GM12878 (cell line): ENCODE measurements around the gene PARN. TPM values are rescaled to one million over a fixed set of nuclear protein-coding genes. Genes with fewer than 3 reads are reported as not detected.

Experiments
- ATAC-seq: fragments of 200-7000 bp; cut with Tn5 transposase; 3 replicates; pipeline ENCODE4 v1.9.1; 2020; ENCODE audit warnings: mild to moderate bottlenecking, moderate library complexity
- BruUV-seq: library from RNA; stranded (reverse); fragments of 400-500 nt; replicated peaks from 2 replicates; lab custom pipeline; 2021; lab: Mats Ljungman, UMichigan
- CTCF ChIA-PET: fragments of 300-600 bp; sonication (Branson Sonifier 250); formaldehyde crosslinking; extraction: SDS; loops from one replicate; lab custom pipeline; 2021; ENCODE audit warnings: inconsistent platforms; lab: Yijun Ruan, JAX
- POLR2A ChIA-PET: fragments of 350-600 bp; formaldehyde crosslinking; extraction: SDS; loops from one replicate; lab custom pipeline; 2021; ENCODE audit warnings: inconsistent platforms; lab: Charles Lee
- RAD21 ChIA-PET: fragments of 300-600 bp; sonication (Branson Sonifier 250); formaldehyde crosslinking; loops from one replicate; lab custom pipeline; 2023; ENCODE audit warnings: antibody characterized with exemption; ENCODE audit not compliant: unreplicated experiment; lab: Charles Lee
- SMC1A ChIA-PET: fragments of 300-600 bp; sonication (Branson Sonifier 250); formaldehyde crosslinking; loops from one replicate; lab custom pipeline; 2023; ENCODE audit not compliant: unreplicated experiment, uncharacterized antibody; lab: Charles Lee
- DNase-seq: peaks from one replicate; pipeline ENCODE4 v3.0.0-alpha.2; 2011; ENCODE audit warnings: low read depth, low spot score
- FAIRE-seq: peaks from 3 replicates; lab custom pipeline; 2011; peaks lifted over from hg19 to GRCh38; lab: Jason Lieb, UNC
- H2AFZ ChIP-seq: 2 replicates; pipeline ENCODE4 v1.6.0; 2011; ENCODE audit warnings: low read depth, low read length, control low read depth; ENCODE audit not compliant: control insufficient read depth
- H3K27ac ChIP-seq: 2 replicates; pipeline ENCODE4 v1.5.1; 2011; ENCODE audit warnings: control low read depth; ENCODE audit not compliant: control insufficient read depth, insufficient read depth
- H3K27me3 ChIP-seq, 2 experiments: replicated peaks in 1 of 2; 2 replicates each; pipeline versions ENCODE4 v1.6.0 to v1.6.1; 2011; ENCODE audit warnings: low read length in 1 of 2; ENCODE audit not compliant: control insufficient read depth in 2 of 2, insufficient read depth in 2 of 2
- H3K36me3 ChIP-seq, 2 experiments: 2 replicates each; pipeline ENCODE4 v1.5.1; 2011; ENCODE audit warnings: low read length in 1 of 2; ENCODE audit not compliant: control insufficient read depth in 2 of 2, insufficient read depth in 2 of 2
- H3K4me1 ChIP-seq: 2 replicates; pipeline ENCODE4 v1.6.1; 2011; ENCODE audit warnings: mild to moderate bottlenecking, low read length, moderate library complexity, mixed read lengths; ENCODE audit not compliant: control insufficient read depth, insufficient read depth
- H3K4me2 ChIP-seq: 2 replicates; pipeline ENCODE4 v1.6.0; 2011; ENCODE audit warnings: control low read depth; ENCODE audit not compliant: control insufficient read depth, insufficient read depth
- H3K4me3 ChIP-seq: fragments of 200-600 bp; sonication (generic); 2 replicates; pipeline ENCODE4 v1.5.1; 2016
- H3K79me2 ChIP-seq: 2 replicates; pipeline ENCODE4 v1.6.0; 2011; ENCODE audit warnings: low read length; ENCODE audit not compliant: control insufficient read depth, insufficient read depth
- H3K9ac ChIP-seq: 2 replicates; pipeline ENCODE4 v1.8.0; 2011; ENCODE audit warnings: low read length, control low read depth, mixed read lengths; ENCODE audit not compliant: control insufficient read depth, insufficient read depth
- H3K9me3 ChIP-seq: replicated peaks from 3 replicates; pipeline ENCODE4 v1.5.1; 2011; ENCODE audit warnings: mild to moderate bottlenecking, low read length; ENCODE audit not compliant: control insufficient read depth, insufficient read depth
- H4K20me1 ChIP-seq: 2 replicates; pipeline ENCODE4 v1.6.0; 2011; ENCODE audit not compliant: control insufficient read depth, insufficient read depth
- ATF7 ChIP-seq: fragments of 450-650 bp; IDR thresholded peaks from 2 replicates; pipeline ENCODE4 v1.6.1; 2016; ENCODE audit warnings: low read depth, mild to moderate bottlenecking
- CHD2 ChIP-seq: IDR thresholded peaks from 2 replicates; pipeline ENCODE4 v1.6.1; 2011; ENCODE audit warnings: low read depth, low read length, improper control_type of control experiment, borderline replicate concordance
- EGR1 ChIP-seq, 2 experiments: IDR thresholded peaks; 1 replicate in 1 of 2; 2 replicates in 1 of 2; pipeline ENCODE4 v1.6.1; 2011 to 2012; ENCODE audit warnings: low read depth in 2 of 2, low read length in 2 of 2, borderline replicate concordance in 1 of 2, mild to moderate bottlenecking in 1 of 2, moderate library complexity in 1 of 2
- IKZF2 ChIP-seq, 2 experiments: fragments of 450-650 bp; IDR thresholded peaks; 2 replicates each; pipeline ENCODE4 v1.6.1; 2017; ENCODE audit warnings: mild to moderate bottlenecking in 2 of 2, moderate library complexity in 2 of 2
- IRF3 ChIP-seq: fragments of 450-650 bp; IDR thresholded peaks from 2 replicates; pipeline ENCODE4 v1.6.1; 2014; ENCODE audit warnings: mild to moderate bottlenecking
- NBN ChIP-seq: fragments of 450-650 bp; IDR thresholded peaks from 2 replicates; pipeline ENCODE4 v1.6.1; 2016
- NR2F1 ChIP-seq: fragments of 450-650 bp; conservative IDR thresholded peaks from 2 replicates; pipeline ENCODE4 v1.6.1; 2017; ENCODE audit warnings: mild to moderate bottlenecking
- NRF1 ChIP-seq: conservative IDR thresholded peaks from 2 replicates; pipeline ENCODE4 v1.6.1; 2011; ENCODE audit warnings: mild to moderate bottlenecking, low read depth, low read length, improper control_type of control experiment
- POLR2AphosphoS5 ChIP-seq: IDR thresholded peaks from 2 replicates; pipeline ENCODE4 v1.6.1; 2011; ENCODE audit warnings: mild to moderate bottlenecking, low read length, inconsistent platforms
- RELB ChIP-seq: fragments of 450-650 bp; IDR thresholded peaks from 2 replicates; pipeline ENCODE4 v1.6.1; 2017; ENCODE audit warnings: low read depth, mild to moderate bottlenecking, moderate library complexity
- SREBF2 ChIP-seq: IDR thresholded peaks from 2 replicates; pipeline ENCODE4 v1.6.1; 2012; ENCODE audit warnings: mild to moderate bottlenecking, low read length
- SRF ChIP-seq, 2 experiments: IDR thresholded peaks; 2 replicates each; pipeline ENCODE4 v1.6.1; 2011; ENCODE audit warnings: low read depth in 2 of 2, low read length in 2 of 2, mild to moderate bottlenecking in 1 of 2, moderate library complexity in 1 of 2
- TAF1 ChIP-seq: IDR thresholded peaks from 2 replicates; pipeline ENCODE4 v1.6.1; 2011; ENCODE audit warnings: mild to moderate bottlenecking, low read depth, low read length, borderline replicate concordance
- TCF7 ChIP-seq: IDR thresholded peaks from 2 replicates; pipeline ENCODE4 v1.6.1; 2014; ENCODE audit warnings: antibody characterized with exemption, borderline replicate concordance
- YBX1 ChIP-seq: fragments of 450-650 bp; IDR thresholded peaks from 2 replicates; pipeline ENCODE4 v1.6.1; 2016; ENCODE audit warnings: antibody characterized with exemption
- ZBTB40 ChIP-seq: fragments of 450-650 bp; IDR thresholded peaks from 2 replicates; pipeline ENCODE4 v1.6.1; 2016; ENCODE audit warnings: mild to moderate bottlenecking, moderate library complexity, borderline replicate concordance
- WGBS: methylation state at CpG from one replicate; pipeline ENCODE4 v1.1.6; 2016; ENCODE audit warnings: low lambda C conversion rate; ENCODE audit not compliant: insufficient replicate concordance, insufficient coverage; ENCODE audit errors: missing lambda C conversion rate; 5-methylcytosine and 5-hydroxymethylcytosine counted together
- in situ Hi-C: fragments of 300-500 bp; cut with MboI; formaldehyde crosslinking; loops from 9 replicates; pipeline ENCODE4 v1.14.3; 2018; ENCODE audit warnings: mixed read lengths
- intact Hi-C: fragments of 100-400 bp; cut with micrococcal nuclease; formaldehyde crosslinking; loops from one replicate; pipeline ENCODE4 v1.14.2; 2022; ENCODE audit not compliant: unreplicated experiment
- polyA plus RNA-seq, 11 experiments: library from polyadenylated mRNA; depleted of rRNA in 4 of 11; unstranded in 6 of 11; stranded (reverse) in 5 of 11; fragments of >200 nt; fragmentation: Nextera tagmentation in 4 of 11; fragmentation: Illumina TruSeq in 1 of 11; extraction: Ambion mirVana in 4 of 11; extraction: Trizol in 1 of 11; gene quantifications; 1 replicate in 1 of 11; 2 replicates in 10 of 11; pipeline versions ENCODE4 v1.2.1 to v1.2.3, GENCODE V29; 2011 to 2016; ENCODE audit warnings: inconsistent platforms in 2 of 11, missing spikeins in 2 of 11, low read depth in 1 of 11
- total RNA-seq, 4 experiments: library from RNA; depleted of rRNA in 3 of 4; stranded (reverse); fragments of >200 nt in 3 of 4; fragmentation: Illumina TruSeq in 1 of 4; extraction: Trizol in 1 of 4; gene quantifications; 2 replicates each; pipeline versions ENCODE4 v1.2.1 to v1.2.3, GENCODE V29; 2013 to 2021

The PARN gene
- total and polyA plus RNA-seq, 10 of the 15 experiments (the other 5 are each of a cell fraction or from before 2014, with no cell fraction given): 15.6 to 77.3 (median 47.7) TPM

- TF ChIP-seq RELB: no peak
- no peak for TF ChIP-seq SREBF2
- no peak for TF ChIP-seq NRF1
- no peak for TF ChIP-seq CHD2
- TF ChIP-seq YBX1: no peak
- TF ChIP-seq SRF (IDR thresholded peaks at IDR 0.05; ENCODE audit: low read depth in 2 of 2, low read length in 2 of 2): no peak
- no peak for TF ChIP-seq POLR2AphosphoS5
Measured at GRCh38 chr16:14564861-14565687, 65.0 kb downstream of the PARN start (continued).

GRCh38 chr16:14564323-14564722 is 65.7 kb downstream of the PARN start:
- ChIA-PET POLR2A (no interaction called here), CTCF (interaction anchor here (1.0 kb wide), 1 partner anchor 27 kb away, joined by 3 read pairs; no protein-coding TSS in a partner anchor), SMC1A (interaction anchor here (0.6 to 2.3 kb wide), 3 partner anchors 8 to 421 kb away, joined by 3 to 8 read pairs (median 5); no protein-coding TSS in a partner anchor), RAD21 (no interaction called here)
- no peak for FAIRE-seq
- intact Hi-C loops (no loop called here), in situ Hi-C loops (no loop called here)
- Histone ChIP-seq H3K4me2 (no peak overlapping the region), H3K36me3 (peaks cover 3 to 5% of the 10 kb centered on the region in 2 experiments; a peak in 3 of 4 replicates), H3K27me3 (no peaks in the 10 kb centered on the region), H3K79me2 (no peaks in the 10 kb centered on the region), H2AFZ (no peak overlapping the region), H3K9ac (no peak overlapping the region), H4K20me1 (no peaks in the 10 kb centered on the region), H3K27ac (no peak overlapping the region), H3K9me3 (no peaks in the 10 kb centered on the region), H3K4me1 (no peaks in the 10 kb centered on the region), H3K4me3 (no peak overlapping the region)
- WGBS: 81% methylated on average over 9 of the region's 9 CpGs
- no peak for ATAC-seq
- BruUV-seq: no TSS peak
- DNase-seq: no peak
- TF ChIP-seq NR2F1 (no peak), NBN (no peak), NRF1 (no peak), ATF7 (no peak), TCF7 (no peak), SREBF2 (no peak), TAF1 (no peak), IKZF2 (IDR thresholded peaks at IDR 0.05) (no peak), IRF3 (no peak), ZBTB40 (no peak), EGR1 (IDR thresholded peaks at IDR 0.05; ENCODE audit: borderline replicate concordance in 1 of 2, low read depth in 2 of 2, low read length in 2 of 2) (no peak)
